ENCODE results near the gene FLVCR1. TPM values are rescaled to one million over a fixed set of nuclear protein-coding genes. Genes with fewer than 3 reads are reported as not detected.

FLVCR1 gene
- total RNA-seq, 1 experiment from 2014 or later, result 26.4 TPM

DNA sequence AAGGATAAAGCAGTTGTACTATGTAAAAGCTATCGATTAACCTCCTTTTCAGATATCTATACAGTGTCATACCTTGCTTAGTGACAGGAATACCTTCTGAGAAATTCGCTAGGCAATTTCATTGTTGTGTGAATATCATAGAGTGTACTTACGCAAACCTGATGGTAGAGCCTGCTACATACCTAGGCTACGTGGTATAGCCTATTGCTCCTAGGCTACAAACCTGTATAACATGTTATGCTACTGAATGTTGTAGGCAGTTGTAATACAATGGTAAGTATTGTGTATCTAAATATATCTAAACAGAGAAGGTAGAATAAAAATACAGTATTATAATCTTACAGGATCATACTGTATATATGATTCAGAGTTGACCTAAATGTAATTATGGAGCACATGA is 26.5 kb downstream of the FLVCR1 start:
- H3K9me3 ChIP-seq (ENCODE audit: low read depth, low read length, poor library complexity, severe bottlenecking), result no peaks in the 10 kb centered on the region
- no peaks in the 10 kb centered on the region for H3K4me1 ChIP-seq (ENCODE audit: insufficient read depth, low read length, poor library complexity, severe bottlenecking)
- H3K36me3 ChIP-seq (ENCODE audit: insufficient read depth, low read length, poor library complexity, severe bottlenecking), result peaks cover 65% of the 10 kb centered on the region
- POLR2A ChIA-PET (ENCODE audit: low non-redundant PET), result no interaction called here
- intact Hi-C loops (cut with micrococcal nuclease; ENCODE audit: unreplicated experiment), result no loop called here
- H3K27me3 ChIP-seq (replicated peaks; ENCODE audit: insufficient read depth, low read depth, low read length, poor library complexity), result no peaks in the 10 kb centered on the region
- H3K27ac ChIP-seq (ENCODE audit: low read depth, low read length, poor library complexity, severe bottlenecking), result no peak overlapping the region
- DNase-seq (ENCODE audit: low spot score), result no peak
- H3K4me3 ChIP-seq (ENCODE audit: low read depth, low read length, poor library complexity, severe bottlenecking), result no peak overlapping the region
- no peak for TF ChIP-seq EZH2 (IDR thresholded peaks at IDR 0.05; ENCODE audit: borderline replicate concordance, low read depth, low read length, poor library complexity, severe bottlenecking)
- TF ChIP-seq, protein P1, sequence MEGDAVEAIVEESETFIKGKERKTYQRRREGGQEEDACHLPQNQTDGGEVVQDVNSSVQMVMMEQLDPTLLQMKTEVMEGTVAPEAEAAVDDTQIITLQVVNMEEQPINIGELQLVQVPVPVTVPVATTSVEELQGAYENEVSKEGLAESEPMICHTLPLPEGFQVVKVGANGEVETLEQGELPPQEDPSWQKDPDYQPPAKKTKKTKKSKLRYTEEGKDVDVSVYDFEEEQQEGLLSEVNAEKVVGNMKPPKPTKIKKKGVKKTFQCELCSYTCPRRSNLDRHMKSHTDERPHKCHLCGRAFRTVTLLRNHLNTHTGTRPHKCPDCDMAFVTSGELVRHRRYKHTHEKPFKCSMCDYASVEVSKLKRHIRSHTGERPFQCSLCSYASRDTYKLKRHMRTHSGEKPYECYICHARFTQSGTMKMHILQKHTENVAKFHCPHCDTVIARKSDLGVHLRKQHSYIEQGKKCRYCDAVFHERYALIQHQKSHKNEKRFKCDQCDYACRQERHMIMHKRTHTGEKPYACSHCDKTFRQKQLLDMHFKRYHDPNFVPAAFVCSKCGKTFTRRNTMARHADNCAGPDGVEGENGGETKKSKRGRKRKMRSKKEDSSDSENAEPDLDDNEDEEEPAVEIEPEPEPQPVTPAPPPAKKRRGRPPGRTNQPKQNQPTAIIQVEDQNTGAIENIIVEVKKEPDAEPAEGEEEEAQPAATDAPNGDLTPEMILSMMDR (conservative IDR thresholded peaks at IDR 0.05; ENCODE audit: low read depth, low read length), result no peak
- no TSS peak for BruUV-seq (replicated peaks)
- CTCF ChIA-PET, result no interaction called here

DNA sequence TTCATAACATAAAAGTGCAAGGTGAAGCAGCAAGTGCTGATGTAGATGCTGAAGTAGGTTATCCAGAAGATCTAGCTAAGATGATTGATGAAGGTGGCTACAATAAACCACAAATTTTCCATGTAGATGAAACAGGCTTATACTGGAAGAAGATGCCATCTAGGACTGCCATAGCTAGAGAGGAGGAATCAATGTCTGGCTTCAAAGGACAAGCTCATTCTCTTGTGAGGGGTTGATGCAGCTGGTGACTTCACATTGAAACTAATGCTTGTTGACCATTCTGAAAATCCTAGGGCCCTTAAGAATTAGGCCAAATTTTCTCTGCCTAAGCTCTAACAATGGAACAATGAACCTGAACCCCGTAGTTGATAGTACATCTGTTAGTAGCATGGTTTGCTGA is 34.0 kb downstream of the FLVCR1 start:
- H3K36me3 ChIP-seq (ENCODE audit: insufficient read depth, low read length, poor library complexity, severe bottlenecking), result peaks cover 69% of the 10 kb centered on the region

DNA sequence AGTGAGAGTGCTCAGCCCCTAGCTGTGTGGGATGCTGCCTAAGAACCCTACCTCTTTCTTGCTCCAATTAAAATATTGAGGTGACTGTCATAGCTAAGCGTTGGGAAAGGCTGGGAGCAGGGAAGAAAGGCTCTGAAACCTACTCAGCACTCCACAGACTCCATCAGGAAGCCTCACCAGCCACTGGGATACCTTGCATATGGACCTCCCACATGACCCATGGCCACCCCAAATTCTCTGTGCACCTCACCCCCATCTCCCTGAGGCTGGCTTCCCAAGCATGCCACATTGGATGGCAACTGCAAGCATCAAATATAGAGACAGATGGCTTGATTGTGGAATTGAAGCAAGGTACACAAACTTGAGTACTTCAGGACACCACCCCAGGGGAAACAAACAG is 41.8 kb downstream of the FLVCR1 start:
- Histone ChIP-seq H3K36me3 (ENCODE audit: insufficient read depth, low read length, poor library complexity, severe bottlenecking) (peaks cover 39% of the 10 kb centered on the region), H3K9me3 (ENCODE audit: low read depth, low read length, poor library complexity, severe bottlenecking) (peaks cover 15% of the 10 kb centered on the region), H3K4me3 (ENCODE audit: low read depth, low read length, poor library complexity, severe bottlenecking) (no peak overlapping the region), H3K4me1 (ENCODE audit: insufficient read depth, low read length, poor library complexity, severe bottlenecking) (no peaks in the 10 kb centered on the region), H3K27ac (ENCODE audit: low read depth, low read length, poor library complexity, severe bottlenecking) (no peak overlapping the region), H3K27me3 (replicated peaks; ENCODE audit: insufficient read depth, low read depth, low read length, poor library complexity) (no peaks in the 10 kb centered on the region)
- POLR2A ChIA-PET (ENCODE audit: low non-redundant PET), result no interaction called here
- no peak for DNase-seq (ENCODE audit: low spot score)
- intact Hi-C loops (cut with micrococcal nuclease; ENCODE audit: unreplicated experiment), result no loop called here
- CTCF ChIA-PET, result no interaction called here
- BruUV-seq (replicated peaks), result no TSS peak
- TF ChIP-seq, protein P1 (conservative IDR thresholded peaks at IDR 0.05; ENCODE audit: low read depth, low read length), result no peak
- TF ChIP-seq EZH2 (IDR thresholded peaks at IDR 0.05; ENCODE audit: borderline replicate concordance, low read depth, low read length, poor library complexity, severe bottlenecking), result no peak

More for the DNA sequence above, 34.0 kb downstream of the FLVCR1 start:
- no peak for DNase-seq (ENCODE audit: low spot score)
- Histone ChIP-seq H3K4me3 (ENCODE audit: low read depth, low read length, poor library complexity, severe bottlenecking) (no peak overlapping the region), H3K27ac (ENCODE audit: low read depth, low read length, poor library complexity, severe bottlenecking) (no peak overlapping the region), H3K27me3 (replicated peaks; ENCODE audit: insufficient read depth, low read depth, low read length, poor library complexity) (no peaks in the 10 kb centered on the region), H3K4me1 (ENCODE audit: insufficient read depth, low read length, poor library complexity, severe bottlenecking) (no peaks in the 10 kb centered on the region), H3K9me3 (ENCODE audit: low read depth, low read length, poor library complexity, severe bottlenecking) (no peaks in the 10 kb centered on the region)
- intact Hi-C loops (cut with micrococcal nuclease; ENCODE audit: unreplicated experiment), result no loop called here
- BruUV-seq (replicated peaks), result no TSS peak
- POLR2A ChIA-PET (ENCODE audit: low non-redundant PET), result no interaction called here
- TF ChIP-seq EZH2 (IDR thresholded peaks at IDR 0.05; ENCODE audit: borderline replicate concordance, low read depth, low read length, poor library complexity, severe bottlenecking), result no peak
- TF ChIP-seq, protein P1 (conservative IDR thresholded peaks at IDR 0.05; ENCODE audit: low read depth, low read length), result no peak
- CTCF ChIA-PET, result no interaction called here

Measured in A673 (cell line).